WTC11 (cell line): ENCODE measurements around the gene LETM1.

ENCODE experiments used
- ATF1 ChIP-seq: sonication (generic); formaldehyde crosslinking; IDR thresholded peaks from 2 replicates; pipeline ENCODE4 v1.8.1; 2023; ENCODE audit warnings: mild to moderate bottlenecking, moderate library complexity, missing genetic modification reagents
- CTCF ChIP-seq: fragments of 200-600 bp; IDR thresholded peaks from 2 replicates; pipeline ENCODE4 v1.8.0; 2022; ENCODE audit warnings: antibody characterized with exemption
- E2F1 ChIP-seq: sonication (generic); formaldehyde crosslinking; IDR thresholded peaks from 2 replicates; pipeline ENCODE4 v1.8.0; 2022; ENCODE audit warnings: mild to moderate bottlenecking, missing genetic modification reagents
- FOXJ3 ChIP-seq: sonication (generic); formaldehyde crosslinking; IDR thresholded peaks from 2 replicates; pipeline ENCODE4 v1.9.0; 2021; ENCODE audit warnings: missing genetic modification reagents, mild to moderate bottlenecking, borderline replicate concordance
- FOXP1 ChIP-seq: sonication (generic); formaldehyde crosslinking; IDR thresholded peaks from 2 replicates; pipeline ENCODE4 v1.8.0; 2022; ENCODE audit warnings: missing genetic modification reagents, mild to moderate bottlenecking, moderate library complexity, borderline replicate concordance
- KAT7 ChIP-seq: sonication (generic); formaldehyde crosslinking; IDR thresholded peaks from 2 replicates; pipeline ENCODE4 v1.8.1; 2023; ENCODE audit warnings: missing genetic modification reagents, mild to moderate bottlenecking, borderline replicate concordance
- SMAD3 ChIP-seq: sonication (generic); formaldehyde crosslinking; IDR thresholded peaks from 2 replicates; pipeline ENCODE4 v1.8.0; 2022; ENCODE audit warnings: missing genetic modification reagents, mild to moderate bottlenecking, borderline replicate concordance
- USF1 ChIP-seq: sonication (generic); formaldehyde crosslinking; IDR thresholded peaks from 2 replicates; pipeline ENCODE4 v1.8.0; 2022; ENCODE audit warnings: mild to moderate bottlenecking, missing genetic modification reagents
- ZNF263 ChIP-seq: sonication (generic); formaldehyde crosslinking; IDR thresholded peaks from 2 replicates; pipeline ENCODE4 v1.8.1; 2022; ENCODE audit warnings: low read depth, mild to moderate bottlenecking, moderate library complexity, missing genetic modification reagents
- TF ChIP-seq, protein P1 (sequence below): sonication (generic); formaldehyde crosslinking; IDR thresholded peaks from 2 replicates; pipeline ENCODE4 v1.8.0; 2022; ENCODE audit warnings: mild to moderate bottlenecking, missing genetic modification reagents
- TF ChIP-seq, protein P2 (sequence below): sonication (generic); formaldehyde crosslinking; IDR thresholded peaks from 2 replicates; pipeline ENCODE4 v1.8.1; 2022; ENCODE audit warnings: low read depth, missing genetic modification reagents, borderline replicate concordance

GRCh38 chr4:1809754-1810502 lies 46.0 kb downstream of the LETM1 start:
- TF ChIP-seq CTCF (peak; percentile 92), KAT7 (CRISPR knock-in tag) (no peak), FOXP1 (no peak), SMAD3 (CRISPR knock-in tag) (no peak), USF1 (CRISPR knock-in tag) (no peak), E2F1 (no peak), ATF1 (CRISPR knock-in tag) (no peak), ZNF263 (peak; percentile 14; the same call in 1 of the 2 replicates), FOXJ3 (no peak)
- TF ChIP-seq, protein P1, sequence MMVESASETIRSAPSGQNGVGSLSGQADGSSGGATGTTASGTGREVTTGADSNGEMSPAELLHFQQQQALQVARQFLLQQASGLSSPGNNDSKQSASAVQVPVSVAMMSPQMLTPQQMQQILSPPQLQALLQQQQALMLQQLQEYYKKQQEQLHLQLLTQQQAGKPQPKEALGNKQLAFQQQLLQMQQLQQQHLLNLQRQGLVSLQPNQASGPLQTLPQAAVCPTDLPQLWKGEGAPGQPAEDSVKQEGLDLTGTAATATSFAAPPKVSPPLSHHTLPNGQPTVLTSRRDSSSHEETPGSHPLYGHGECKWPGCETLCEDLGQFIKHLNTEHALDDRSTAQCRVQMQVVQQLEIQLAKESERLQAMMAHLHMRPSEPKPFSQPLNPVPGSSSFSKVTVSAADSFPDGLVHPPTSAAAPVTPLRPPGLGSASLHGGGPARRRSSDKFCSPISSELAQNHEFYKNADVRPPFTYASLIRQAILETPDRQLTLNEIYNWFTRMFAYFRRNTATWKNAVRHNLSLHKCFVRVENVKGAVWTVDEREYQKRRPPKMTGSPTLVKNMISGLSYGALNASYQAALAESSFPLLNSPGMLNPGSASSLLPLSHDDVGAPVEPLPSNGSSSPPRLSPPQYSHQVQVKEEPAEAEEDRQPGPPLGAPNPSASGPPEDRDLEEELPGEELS: no peak
- TF ChIP-seq, protein P2, sequence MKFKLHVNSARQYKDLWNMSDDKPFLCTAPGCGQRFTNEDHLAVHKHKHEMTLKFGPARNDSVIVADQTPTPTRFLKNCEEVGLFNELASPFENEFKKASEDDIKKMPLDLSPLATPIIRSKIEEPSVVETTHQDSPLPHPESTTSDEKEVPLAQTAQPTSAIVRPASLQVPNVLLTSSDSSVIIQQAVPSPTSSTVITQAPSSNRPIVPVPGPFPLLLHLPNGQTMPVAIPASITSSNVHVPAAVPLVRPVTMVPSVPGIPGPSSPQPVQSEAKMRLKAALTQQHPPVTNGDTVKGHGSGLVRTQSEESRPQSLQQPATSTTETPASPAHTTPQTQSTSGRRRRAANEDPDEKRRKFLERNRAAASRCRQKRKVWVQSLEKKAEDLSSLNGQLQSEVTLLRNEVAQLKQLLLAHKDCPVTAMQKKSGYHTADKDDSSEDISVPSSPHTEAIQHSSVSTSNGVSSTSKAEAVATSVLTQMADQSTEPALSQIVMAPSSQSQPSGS (CRISPR knock-in tag): no peak
